Upper lobe of left lung (tissue), 4 donors: ENCODE results near the gene KRIT1.

Experiments
- EP300 ChIP-seq, 4 donors: sonication (generic); formaldehyde crosslinking; IDR thresholded peaks; one replicate each; pipeline ENCODE4 v1.5.1; 2017; ENCODE audit warnings: antibody characterized with exemption in 4 of 4, control low read depth in 2 of 4
- POLR2A ChIP-seq, 4 donors: fragments of 450-650 bp; IDR thresholded peaks; one replicate each; pipeline ENCODE4 v1.5.1; 2016 to 2017; ENCODE audit warnings: antibody characterized with exemption in 4 of 4, mild to moderate bottlenecking in 2 of 4
- POLR2AphosphoS5 ChIP-seq, 2 donors: sonication (generic); formaldehyde crosslinking; IDR thresholded peaks; one replicate each; pipeline ENCODE4 v1.5.1; 2017; ENCODE audit warnings: antibody characterized with exemption in 2 of 2

GRCh38 chr7:92255308-92255707 lies 9.6 kb upstream of the KRIT1 start:
- no peak for TF ChIP-seq EP300 (IDR thresholded peaks at IDR 0.05)
- TF ChIP-seq POLR2AphosphoS5 (IDR thresholded peaks at IDR 0.05) = no peak
- no peak for TF ChIP-seq POLR2A (IDR thresholded peaks at IDR 0.05)
